Smooth muscle cell of the pulmonary artery (primary cell): Measurements from ENCODE around the gene HABP2. TPM values are rescaled to one million over a fixed set of nuclear protein-coding genes. Genes with fewer than 3 reads are reported as not detected.

Source experiments
- total RNA-seq: library from RNA; depleted of rRNA; stranded (reverse); fragments of >200 nt; gene quantifications from 2 replicates; pipeline ENCODE4 v1.2.3, GENCODE V29; 2014

The HABP2 gene
- not detected in 2 replicates for total RNA-seq

GRCh38 chr10:113552701-113553100 is at the start of gene HABP2:
Gene HABP2 (plus strand): TSS chr10:113553053. CDS start chr10:113553122, 69 bp downstream.

Other genes with a start within 250 kb of the HABP2 start
- gene NRAP, start 111.0 kb downstream of the HABP2 start, total RNA-seq = under 0.01 TPM in 1 of 2 replicates, not detected in the other
- gene CASP7, start 126.9 kb downstream of the HABP2 start, total RNA-seq = 19.8 and 27.6 TPM in 2 replicates
- not detected in 2 replicates for gene PLEKHS1, start 198.6 kb downstream of the HABP2 start, total RNA-seq